OCI-LY1 (cell line): ENCODE results near the gene PTGIS.

Experiments
- CTCF ChIP-seq: fragments of 200-600 bp; sonication (generic), shearing (Covaris generic); IDR thresholded peaks from 2 replicates; pipeline ENCODE4 v1.5.1; 2017; ENCODE audit warnings: mild to moderate bottlenecking, antibody characterized with exemption, low read length, moderate library complexity, mixed read lengths
- EZH2 ChIP-seq: fragments of 200-600 bp; sonication (generic), shearing (Covaris generic); IDR thresholded peaks from 2 replicates; pipeline ENCODE4 v1.8.0; 2017; ENCODE audit warnings: borderline replicate concordance, mixed run types, mild to moderate bottlenecking, antibody characterized with exemption, low read length, moderate library complexity, mixed read lengths

GRCh38 chr20:49510562-49511122 is 57.3 kb downstream of the PTGIS start:
- TF ChIP-seq CTCF (no peak), EZH2 (no peak)
